RWPE1 (cell line): Measurements from ENCODE around the gene NARF.

Source experiments
- CTCF ChIA-PET: fragments of 350-600 bp; sonication (Branson Sonifier 250); formaldehyde crosslinking; extraction: SDS; loops from one replicate; lab custom pipeline; 2021; lab: Yijun Ruan, JAX
- POLR2A ChIA-PET: fragments of 400-600 bp; formaldehyde crosslinking; extraction: SDS; loops from one replicate; lab custom pipeline; 2020; ENCODE audit warnings: antibody characterized with exemption; ENCODE audit not compliant: low non-redundant PET; lab: Yijun Ruan, JAX
- DNase-seq: peaks from one replicate; pipeline ENCODE4 v3.0.0; 2012; ENCODE audit warnings: low spot score
- H3K27ac ChIP-seq: fragments of 450-650 bp; 2 replicates; pipeline ENCODE4 v1.5.1; 2017
- CTCF ChIP-seq: fragments of 450-650 bp; conservative IDR thresholded peaks from 2 replicates; pipeline ENCODE4 v1.5.1; 2017; ENCODE audit warnings: low read depth, mild to moderate bottlenecking

The NARF gene

GRCh38 chr17:82518826-82519810, 60.6 kb downstream of the NARF start, which contains the start of gene FOXK2:
FOXK2 (plus strand) TSS chr17:82519732; CDS start chr17:82519889, 157 bp downstream.
- ChIA-PET POLR2A (no interaction called here), CTCF (interaction anchor here (0.5 to 0.7 kb wide), 3 partner anchors 7 to 169 kb away, joined by 4 to 5 read pairs (median 4); no protein-coding TSS in a partner anchor)
- peak within 1 kb of the TSS; percentile 94 for H3K27ac ChIP-seq
- peak; percentile 98 for DNase-seq
- no peak for TF ChIP-seq CTCF

- TF ChIP-seq CTCF, result no peak
- CTCF ChIA-PET, result interaction anchor here (0.5 to 1.0 kb wide), 2 partner anchors 39 to 170 kb away, joined by 4 to 5 read pairs; no protein-coding TSS in a partner anchor
- POLR2A ChIA-PET, result no interaction called here
- H3K27ac ChIP-seq, result peak overlapping the region; percentile 94
- no peak for DNase-seq
Observed at GRCh38 chr17:82519971-82520903, 61.7 kb downstream of the NARF start.

- TF ChIP-seq CTCF, result no peak
- peak overlapping the region; percentile 58 for H3K27ac ChIP-seq
- ChIA-PET POLR2A (no interaction called here), CTCF (no interaction called here)
- DNase-seq, result no peak
Observed at GRCh38 chr17:82524540-82524939, 66.0 kb downstream of the NARF start.

GRCh38 chr17:82525712-82526111, 67.2 kb downstream of the NARF start:
- CTCF ChIA-PET, result no interaction called here
- H3K27ac ChIP-seq, result no peak overlapping the region
- POLR2A ChIA-PET, result interaction anchor here (0.7 kb wide), 1 partner anchor 96 kb away, joined by 3 read pairs; no protein-coding TSS in a partner anchor
- TF ChIP-seq CTCF, result no peak
- DNase-seq, result no peak

- peak overlapping the region; percentile 92 for H3K27ac ChIP-seq
- no peak for DNase-seq
- no peak for TF ChIP-seq CTCF
- CTCF ChIA-PET, result interaction anchor here (0.6 to 0.7 kb wide), 2 partner anchors 28 to 321 kb away, joined by 3 read pairs; no protein-coding TSS in a partner anchor
- POLR2A ChIA-PET, result no interaction called here
Observed at GRCh38 chr17:82527898-82528297, 69.4 kb downstream of the NARF start.
